PC-3 (cell line): ENCODE measurements around the gene GNPTG. TPM values are rescaled to one million over a fixed set of nuclear protein-coding genes. Genes with fewer than 3 reads are reported as not detected.

Experiments used
- ATAC-seq: fragments of 200-7000 bp; cut with Tn5 transposase; 2 replicates; pipeline ENCODE4 v1.9.1; 2020; ENCODE audit warnings: mild to moderate bottlenecking, moderate library complexity
- BruUV-seq: library from RNA; stranded (reverse); fragments of 400-500 nt; replicated peaks from 2 replicates; lab custom pipeline; 2021; lab: Mats Ljungman, UMichigan
- CTCF ChIA-PET: fragments of 300-600 bp; sonication (Branson Sonifier 250); formaldehyde crosslinking; loops from one replicate; lab custom pipeline; 2022; ENCODE audit warnings: antibody characterized with exemption; lab: Charles Lee
- POLR2A ChIA-PET: fragments of 300-600 bp; sonication (Branson Sonifier 250); formaldehyde crosslinking; loops from one replicate; lab custom pipeline; 2022; ENCODE audit warnings: antibody characterized with exemption; ENCODE audit not compliant: unreplicated experiment; lab: Charles Lee
- DNase-seq: peaks from one replicate; pipeline ENCODE4 v3.0.0-alpha.2; 2015
- H2AFZ ChIP-seq: fragments of 300-600 bp; sonication (generic); 2 replicates; pipeline ENCODE4 v1.6.0; 2016; ENCODE audit warnings: antibody characterized with exemption, low read length
- H3F3A ChIP-seq: fragments of 300-600 bp; sonication (generic); one replicate; pipeline ENCODE4 v1.6.0; 2017; ENCODE audit warnings: antibody characterized with exemption, low read length, control low read depth, mild to moderate bottlenecking; ENCODE audit not compliant: unreplicated experiment
- H3K27ac ChIP-seq: fragments of 300-600 bp; sonication (generic); 2 replicates; pipeline ENCODE4 v1.5.1; 2016; ENCODE audit warnings: mild to moderate bottlenecking, low read length
- H3K27me3 ChIP-seq: fragments of 300-600 bp; sonication (generic); 2 replicates; pipeline ENCODE4 v1.6.1; 2016; ENCODE audit warnings: low read length, mixed read lengths
- H3K36me3 ChIP-seq: fragments of 300-600 bp; sonication (generic); 2 replicates; pipeline ENCODE4 v1.6.1; 2016; ENCODE audit warnings: low read depth, mixed run types, low read length, mixed read lengths
- H3K4me1 ChIP-seq: fragments of 300-600 bp; sonication (generic); 2 replicates; pipeline ENCODE4 v1.5.1; 2016; ENCODE audit warnings: low read length; ENCODE audit not compliant: insufficient read depth
- H3K4me2 ChIP-seq: fragments of 300-600 bp; sonication (generic); 2 replicates; pipeline ENCODE4 v1.6.0; 2016; ENCODE audit warnings: low read length
- H3K4me3 ChIP-seq: fragments of 300-600 bp; sonication (generic); 2 replicates; pipeline ENCODE4 v1.5.1; 2016; ENCODE audit warnings: mild to moderate bottlenecking, low read length, mixed read lengths
- H3K79me2 ChIP-seq: fragments of 300-600 bp; sonication (generic); 2 replicates; pipeline ENCODE4 v1.6.1; 2017; ENCODE audit warnings: low read length, mixed read lengths
- H3K9ac ChIP-seq: fragments of 300-600 bp; sonication (generic); 2 replicates; pipeline ENCODE4 v1.6.0; 2016; ENCODE audit warnings: mild to moderate bottlenecking, low read length
- H3K9me2 ChIP-seq: fragments of 300-600 bp; sonication (generic); replicated peaks from 2 replicates; pipeline ENCODE4 v1.6.1; 2016; ENCODE audit warnings: mixed run types, low read length, mixed read lengths
- H3K9me3 ChIP-seq: fragments of 300-600 bp; sonication (generic); 2 replicates; pipeline ENCODE4 v1.6.1; 2016; ENCODE audit warnings: low read length, mixed read lengths
- H4K20me1 ChIP-seq: fragments of 300-600 bp; sonication (generic); 2 replicates; pipeline ENCODE4 v1.6.1; 2016; ENCODE audit warnings: low read length, mixed read lengths
- CTCF ChIP-seq: fragments of 300-600 bp; sonication (generic); conservative IDR thresholded peaks from 2 replicates; pipeline ENCODE4 v1.5.1; 2017; ENCODE audit warnings: antibody characterized with exemption, low read depth, mild to moderate bottlenecking, low read length
- EZH2 ChIP-seq: fragments of 300-600 bp; sonication (generic); IDR thresholded peaks from one replicate; pipeline ENCODE4 v1.6.1; 2017; ENCODE audit warnings: antibody characterized with exemption, mild to moderate bottlenecking, low read length; ENCODE audit not compliant: unreplicated experiment
- EZH2phosphoT487 ChIP-seq: fragments of 300-600 bp; sonication (generic); IDR thresholded peaks from 2 replicates; pipeline ENCODE4 v1.6.1; 2018; ENCODE audit warnings: mild to moderate bottlenecking, antibody characterized with exemption, low read length, borderline replicate concordance
- intact Hi-C: fragments of 100-400 bp; cut with micrococcal nuclease; formaldehyde crosslinking; loops from 2 replicates; pipeline ENCODE4 v1.9.0; 2023
- total RNA-seq: library from RNA; depleted of rRNA; stranded (reverse); fragments of >200 nt; gene quantifications from 2 replicates; pipeline ENCODE4 v1.2.3, GENCODE V29; 2014

The GNPTG gene
- total RNA-seq, 1 experiment from 2014 or later, result 36.3 TPM

GRCh38 chr16:1334739-1335138, 17.0 kb upstream of the GNPTG start:
- no peaks in the 10 kb centered on the region for H3K9me2 ChIP-seq
- no peak for DNase-seq
- H3F3A ChIP-seq, result no peaks in the 10 kb centered on the region
- H3K36me3 ChIP-seq, result no peaks in the 10 kb centered on the region
- no peak overlapping the region for H3K27ac ChIP-seq
- no peak overlapping the region for H3K4me2 ChIP-seq
- H4K20me1 ChIP-seq, result no peaks in the 10 kb centered on the region
- H3K27me3 ChIP-seq, result no peaks in the 10 kb centered on the region
- ChIA-PET CTCF (no interaction called here), POLR2A (no interaction called here)
- intact Hi-C loops, result no loop called here
- no peaks in the 10 kb centered on the region for H3K9me3 ChIP-seq
- H3K9ac ChIP-seq, result no peak overlapping the region
- H3K79me2 ChIP-seq, result no peaks in the 10 kb centered on the region
- no peak overlapping the region for H2AFZ ChIP-seq
- H3K4me3 ChIP-seq, result no peak overlapping the region
- no peak for ATAC-seq
- H3K4me1 ChIP-seq, result peaks cover 12% of the 10 kb centered on the region; the same call in 1 of the 2 replicates
- TF ChIP-seq EZH2 (no peak), CTCF (no peak), EZH2phosphoT487 (no peak)
- BruUV-seq, result no TSS peak

GRCh38 chr16:1335211-1335971, 16.3 kb upstream of the GNPTG start:
- no peaks in the 10 kb centered on the region for H3K9me3 ChIP-seq
- no TSS peak for BruUV-seq
- ATAC-seq (no peak), DNase-seq (no peak)
- ChIA-PET POLR2A (no interaction called here), CTCF (no interaction called here)
- no peaks in the 10 kb centered on the region for H3K27me3 ChIP-seq
- no peaks in the 10 kb centered on the region for H4K20me1 ChIP-seq
- H3K79me2 ChIP-seq, result no peaks in the 10 kb centered on the region
- H3K9ac ChIP-seq, result no peak overlapping the region
- H3K4me2 ChIP-seq, result no peak overlapping the region
- TF ChIP-seq EZH2, result no peak
- TF ChIP-seq EZH2phosphoT487, result no peak
- TF ChIP-seq CTCF, result no peak
- H3K4me1 ChIP-seq, result peaks cover 12% of the 10 kb centered on the region; the same call in 1 of the 2 replicates
- H3K27ac ChIP-seq, result no peak overlapping the region
- H3K9me2 ChIP-seq, result no peaks in the 10 kb centered on the region
- H2AFZ ChIP-seq, result no peak overlapping the region
- intact Hi-C loops, result no loop called here
- no peaks in the 10 kb centered on the region for H3F3A ChIP-seq
- H3K36me3 ChIP-seq, result no peaks in the 10 kb centered on the region
- no peak overlapping the region for H3K4me3 ChIP-seq

GRCh38 chr16:1335996-1336395, 15.7 kb upstream of the GNPTG start:
- Histone ChIP-seq H3K9ac (no peak overlapping the region), H3K79me2 (no peaks in the 10 kb centered on the region), H2AFZ (no peak overlapping the region), H3K36me3 (no peaks in the 10 kb centered on the region), H3K9me3 (no peaks in the 10 kb centered on the region), H3K4me1 (peaks cover 12% of the 10 kb centered on the region; the same call in 1 of the 2 replicates), H3K4me2 (no peak overlapping the region), H3K9me2 (no peaks in the 10 kb centered on the region), H3K27me3 (no peaks in the 10 kb centered on the region), H3K27ac (no peak overlapping the region), H3F3A (no peaks in the 10 kb centered on the region), H3K4me3 (no peak overlapping the region), H4K20me1 (no peaks in the 10 kb centered on the region)
- no TSS peak for BruUV-seq
- DNase-seq (no peak), ATAC-seq (no peak)
- POLR2A ChIA-PET, result no interaction called here
- CTCF ChIA-PET, result no interaction called here
- TF ChIP-seq EZH2, result no peak
- TF ChIP-seq CTCF, result no peak
- TF ChIP-seq EZH2phosphoT487, result no peak
- intact Hi-C loops, result no loop called here
